Epithelial cell of proximal tubule (primary cell): ENCODE results near the gene ZNF212. TPM values are rescaled to one million over a fixed set of nuclear protein-coding genes. Genes with fewer than 3 reads are reported as not detected.

Experiments used
- DNase-seq: peaks from one replicate; pipeline ENCODE4 v3.0.0-alpha.2; 2011; ENCODE audit warnings: low read depth
- H3K4me3 ChIP-seq: 2 replicates; pipeline ENCODE4 v1.5.1; 2011; ENCODE audit warnings: low read depth, mild to moderate bottlenecking, low read length
- CTCF ChIP-seq: conservative IDR thresholded peaks from 2 replicates; pipeline ENCODE4 v1.5.1; 2012; ENCODE audit warnings: low read depth, mild to moderate bottlenecking, low read length
- total RNA-seq: library from RNA; depleted of rRNA; stranded (reverse); fragments of >200 nt; gene quantifications from 2 replicates; pipeline ENCODE4 v1.2.3, GENCODE V29; 2015

ZNF212 gene
- total RNA-seq, 1 donor from 2014 or later, result 4.7 TPM

- TF ChIP-seq CTCF, result no peak
- DNase-seq, result no peak
- H3K4me3 ChIP-seq, result no peak overlapping the region
Measured at GRCh38 chr7:149304006-149304405, 64.6 kb downstream of the ZNF212 start.

Other genes with a start within 250 kb of the ZNF212 start
- gene PDIA4, start 211.1 kb upstream of the ZNF212 start, total RNA-seq, result 307 and 347 TPM in 2 replicates
- gene ZNF786, start 148.9 kb upstream of the ZNF212 start, total RNA-seq, result 3.6 and 5.1 TPM in 2 replicates
- gene ZNF425, start 113.3 kb upstream of the ZNF212 start, total RNA-seq, result 0.69 and 0.87 TPM in 2 replicates
- gene ZNF398, start 92.2 kb upstream of the ZNF212 start, total RNA-seq, result 10.3 and 11.1 TPM in 2 replicates
- gene ZNF282, start 44.1 kb upstream of the ZNF212 start, total RNA-seq, result 18.5 and 22.1 TPM in 2 replicates
- gene ZNF783, start 22.5 kb downstream of the ZNF212 start, total RNA-seq, result 4.8 and 5.4 TPM in 2 replicates
- gene ZNF777, start 221.4 kb downstream of the ZNF212 start, total RNA-seq, result 9.1 and 11.3 TPM in 2 replicates